ENCODE data around the gene PLXNA1.

DNA sequence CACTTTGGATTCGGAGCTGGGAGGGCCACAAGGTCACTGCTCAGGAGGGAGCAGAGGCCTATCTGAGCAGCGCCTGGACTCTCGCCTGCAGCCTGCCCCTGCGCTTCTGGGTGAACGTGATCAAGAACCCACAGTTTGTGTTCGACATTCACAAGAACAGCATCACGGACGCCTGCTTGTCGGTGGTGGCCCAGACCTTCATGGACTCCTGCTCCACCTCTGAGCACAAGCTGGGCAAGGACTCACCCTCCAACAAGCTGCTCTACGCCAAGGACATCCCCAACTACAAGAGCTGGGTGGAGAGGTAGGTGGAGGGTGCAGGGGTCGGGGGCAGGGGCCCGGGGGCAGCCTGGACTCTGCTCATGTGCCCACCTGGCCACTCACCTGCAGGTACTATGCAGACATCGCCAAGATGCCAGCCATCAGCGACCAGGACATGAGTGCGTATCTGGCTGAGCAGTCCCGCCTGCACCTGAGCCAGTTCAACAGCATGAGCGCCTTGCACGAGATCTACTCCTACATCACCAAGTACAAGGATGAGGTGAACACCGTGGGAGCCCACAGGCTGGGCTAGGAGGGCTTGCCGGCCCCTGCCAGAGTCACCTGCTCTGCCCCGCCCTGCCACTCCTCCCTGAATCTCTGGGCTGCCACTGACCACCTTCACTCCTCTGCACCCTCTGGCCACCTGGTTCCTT lies 49.5 kb downstream of the PLXNA1 start:
- TF ChIP-seq, protein P1, sequence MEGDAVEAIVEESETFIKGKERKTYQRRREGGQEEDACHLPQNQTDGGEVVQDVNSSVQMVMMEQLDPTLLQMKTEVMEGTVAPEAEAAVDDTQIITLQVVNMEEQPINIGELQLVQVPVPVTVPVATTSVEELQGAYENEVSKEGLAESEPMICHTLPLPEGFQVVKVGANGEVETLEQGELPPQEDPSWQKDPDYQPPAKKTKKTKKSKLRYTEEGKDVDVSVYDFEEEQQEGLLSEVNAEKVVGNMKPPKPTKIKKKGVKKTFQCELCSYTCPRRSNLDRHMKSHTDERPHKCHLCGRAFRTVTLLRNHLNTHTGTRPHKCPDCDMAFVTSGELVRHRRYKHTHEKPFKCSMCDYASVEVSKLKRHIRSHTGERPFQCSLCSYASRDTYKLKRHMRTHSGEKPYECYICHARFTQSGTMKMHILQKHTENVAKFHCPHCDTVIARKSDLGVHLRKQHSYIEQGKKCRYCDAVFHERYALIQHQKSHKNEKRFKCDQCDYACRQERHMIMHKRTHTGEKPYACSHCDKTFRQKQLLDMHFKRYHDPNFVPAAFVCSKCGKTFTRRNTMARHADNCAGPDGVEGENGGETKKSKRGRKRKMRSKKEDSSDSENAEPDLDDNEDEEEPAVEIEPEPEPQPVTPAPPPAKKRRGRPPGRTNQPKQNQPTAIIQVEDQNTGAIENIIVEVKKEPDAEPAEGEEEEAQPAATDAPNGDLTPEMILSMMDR (IDR thresholded peaks at IDR 0.05; ENCODE audit: insufficient read depth, low read length, poor library complexity, severe bottlenecking), result no peak
- TF ChIP-seq EZH2phosphoT487 (conservative IDR thresholded peaks at IDR 0.05; ENCODE audit: low read length), result no peak

Measured in SU-DHL-6 (cell line).